GM12801 (cell line): ENCODE data around the gene ACAD11.

Experiments
- TF ChIP-seq, protein P1 (sequence below): IDR thresholded peaks from one replicate; pipeline ENCODE4 v1.5.1; 2011; ENCODE audit warnings: control low read depth; ENCODE audit not compliant: insufficient read length; ENCODE audit errors: extremely low read depth

The ACAD11 gene

DNA sequence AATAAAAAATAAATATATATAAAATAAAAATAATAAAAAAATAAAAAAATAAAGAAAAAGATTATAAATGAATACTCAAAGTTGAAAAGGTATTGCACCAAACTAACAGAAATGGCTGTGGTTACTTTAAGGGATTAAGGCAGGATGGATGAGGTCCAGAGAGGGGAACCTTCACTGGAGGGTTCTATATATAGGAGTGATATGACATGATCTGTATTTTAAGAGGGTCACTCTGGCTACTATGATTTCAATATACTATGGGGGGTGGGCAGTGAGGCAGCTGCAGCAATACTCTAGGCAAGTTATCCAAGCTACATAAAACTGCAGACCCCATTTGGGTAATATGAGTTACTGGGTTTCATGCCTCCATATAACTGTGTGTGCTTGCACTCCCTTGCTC lies 24.6 kb downstream of the ACAD11 start:
- TF ChIP-seq, protein P1, sequence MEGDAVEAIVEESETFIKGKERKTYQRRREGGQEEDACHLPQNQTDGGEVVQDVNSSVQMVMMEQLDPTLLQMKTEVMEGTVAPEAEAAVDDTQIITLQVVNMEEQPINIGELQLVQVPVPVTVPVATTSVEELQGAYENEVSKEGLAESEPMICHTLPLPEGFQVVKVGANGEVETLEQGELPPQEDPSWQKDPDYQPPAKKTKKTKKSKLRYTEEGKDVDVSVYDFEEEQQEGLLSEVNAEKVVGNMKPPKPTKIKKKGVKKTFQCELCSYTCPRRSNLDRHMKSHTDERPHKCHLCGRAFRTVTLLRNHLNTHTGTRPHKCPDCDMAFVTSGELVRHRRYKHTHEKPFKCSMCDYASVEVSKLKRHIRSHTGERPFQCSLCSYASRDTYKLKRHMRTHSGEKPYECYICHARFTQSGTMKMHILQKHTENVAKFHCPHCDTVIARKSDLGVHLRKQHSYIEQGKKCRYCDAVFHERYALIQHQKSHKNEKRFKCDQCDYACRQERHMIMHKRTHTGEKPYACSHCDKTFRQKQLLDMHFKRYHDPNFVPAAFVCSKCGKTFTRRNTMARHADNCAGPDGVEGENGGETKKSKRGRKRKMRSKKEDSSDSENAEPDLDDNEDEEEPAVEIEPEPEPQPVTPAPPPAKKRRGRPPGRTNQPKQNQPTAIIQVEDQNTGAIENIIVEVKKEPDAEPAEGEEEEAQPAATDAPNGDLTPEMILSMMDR: no peak

DNA sequence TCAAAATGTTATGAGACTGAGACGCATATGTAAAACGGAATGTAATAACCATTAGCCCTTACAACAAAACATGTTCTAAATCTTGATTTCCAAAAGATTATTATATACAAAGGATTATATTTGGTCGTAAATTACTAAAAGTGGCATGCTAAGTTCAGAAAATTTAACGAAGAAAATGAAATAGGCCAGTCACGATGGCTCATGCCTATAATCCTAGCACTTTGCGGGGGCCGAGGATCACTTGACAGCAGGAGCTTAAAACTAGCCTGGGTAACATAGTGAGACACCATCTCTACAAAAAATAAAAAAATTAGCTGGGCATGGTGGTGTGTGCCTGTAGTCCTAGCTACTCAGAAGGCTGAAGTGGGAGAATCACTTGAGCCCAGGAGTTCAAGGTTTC lies 29.0 kb downstream of the ACAD11 start:
- TF ChIP-seq, protein P1: no peak

DNA sequence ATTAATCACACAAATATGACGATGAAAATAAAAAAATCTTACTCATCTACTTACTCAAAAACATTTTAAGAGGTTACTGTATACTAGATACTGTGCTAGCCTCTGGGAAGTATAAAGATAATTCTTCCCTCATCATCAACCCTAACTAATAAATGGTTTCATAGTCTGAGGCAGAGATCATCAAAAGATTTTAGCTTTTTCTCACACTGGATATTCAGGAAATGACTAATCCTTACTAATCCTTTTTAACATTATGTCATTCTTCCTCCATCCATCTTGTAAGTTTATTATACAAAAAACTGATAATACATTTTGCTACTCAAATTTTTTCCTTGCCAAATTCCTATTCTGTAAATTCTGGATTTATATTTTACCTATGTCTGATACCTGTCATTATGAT lies 29.7 kb downstream of the ACAD11 start:
- TF ChIP-seq, protein P1: no peak

DNA sequence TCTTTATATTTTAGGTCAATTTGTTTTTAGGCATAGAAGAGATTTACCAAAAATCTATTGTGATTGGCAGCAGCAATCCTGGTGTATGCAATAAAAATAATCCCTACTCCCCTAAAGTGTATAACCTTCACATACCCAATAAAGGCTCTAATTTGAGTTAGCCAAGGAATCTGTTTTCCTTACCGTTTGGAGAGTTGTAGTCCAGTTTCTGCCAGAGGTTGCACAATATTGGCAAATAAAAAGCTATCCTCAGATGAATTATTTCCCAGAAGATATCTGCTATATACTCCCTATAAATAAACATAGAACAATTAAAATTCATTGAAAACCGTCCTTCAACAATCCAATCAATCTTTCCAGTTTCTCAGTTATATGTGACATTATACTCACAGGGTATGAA lies 31.5 kb downstream of the ACAD11 start:
- TF ChIP-seq, protein P1: no peak

DNA sequence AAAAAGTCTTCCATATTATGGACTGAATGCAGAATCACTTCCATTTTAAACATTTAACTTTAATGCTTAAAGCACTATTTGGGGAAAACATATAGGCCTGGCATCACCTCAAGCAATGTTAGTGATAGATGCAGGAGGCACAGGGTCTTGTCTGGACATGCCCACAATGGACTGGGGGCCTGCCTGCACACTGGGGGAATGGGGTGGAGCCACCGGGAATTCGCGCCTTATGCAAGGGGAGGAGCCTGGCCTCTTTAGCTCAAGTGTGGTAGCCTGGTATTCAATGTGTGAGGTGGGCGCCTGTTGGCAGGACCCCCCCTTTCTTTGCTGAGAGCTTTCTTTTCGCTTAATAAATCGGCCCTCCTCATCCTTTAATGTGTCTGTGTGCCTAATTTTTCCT lies 32.7 kb downstream of the ACAD11 start:
- TF ChIP-seq, protein P1: no peak

DNA sequence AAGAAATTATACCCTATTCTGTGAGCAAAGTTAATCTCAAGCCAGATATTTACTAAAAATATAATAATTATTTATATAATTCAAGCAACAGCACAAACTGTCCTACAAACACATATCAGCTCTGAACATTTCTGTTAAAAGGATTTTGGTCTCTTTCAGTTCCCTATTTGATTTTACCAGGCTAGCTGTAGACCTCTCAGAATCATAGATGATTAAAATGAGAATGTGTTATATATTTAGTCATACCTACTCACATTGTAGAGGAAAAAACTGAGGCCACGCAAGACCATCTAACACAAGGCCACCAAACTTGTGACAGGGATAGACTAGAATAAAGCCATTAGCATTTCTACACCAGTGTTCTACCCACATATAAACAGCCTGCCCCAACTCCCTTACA lies 34.0 kb downstream of the ACAD11 start:
- TF ChIP-seq, protein P1: no peak

DNA sequence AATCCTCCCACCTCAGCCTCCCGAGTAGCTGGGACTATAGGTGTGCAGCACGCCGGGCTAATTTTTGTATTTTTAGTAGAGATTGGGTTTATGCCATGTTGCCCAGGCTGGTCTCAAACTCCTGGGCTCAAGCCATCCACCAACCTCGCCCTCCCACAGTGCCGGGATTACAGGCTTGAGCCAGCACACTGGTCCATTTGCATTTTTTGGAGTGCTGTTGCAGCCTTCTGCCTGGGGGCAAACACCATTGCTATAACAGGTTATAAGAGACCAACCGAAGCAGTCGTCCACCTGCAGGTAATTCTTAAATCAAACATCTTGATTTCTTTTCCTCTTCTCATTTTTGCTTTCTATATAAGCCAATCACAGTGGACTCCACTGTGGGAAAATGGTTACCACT lies 34.8 kb downstream of the ACAD11 start:
- TF ChIP-seq, protein P1: no peak

DNA sequence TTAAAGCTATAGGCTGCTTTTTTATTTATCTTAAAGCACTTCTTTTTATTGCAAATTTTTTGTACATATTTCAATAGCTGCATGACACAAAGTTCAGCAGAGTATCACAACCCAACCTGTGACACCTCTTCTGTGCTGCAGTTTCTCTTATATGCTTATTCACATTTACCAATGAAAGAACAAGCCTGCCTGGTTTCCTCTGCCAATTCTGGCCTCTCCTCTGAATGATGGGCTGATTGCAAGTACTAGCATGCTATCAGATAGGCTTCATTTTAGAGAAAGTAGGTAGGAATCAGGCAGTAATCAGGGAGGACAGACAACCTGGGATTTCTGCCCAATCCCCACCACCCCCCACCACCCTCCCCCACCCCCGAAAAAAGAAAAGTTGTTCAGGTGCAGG lies 36.0 kb downstream of the ACAD11 start:
- TF ChIP-seq, protein P1: no peak
